Vagina (tissue), 2 donors: Measurements from ENCODE around the gene USP32.

Experiments used
- POLR2A ChIP-seq, 2 donors: fragments of 450-650 bp; IDR thresholded peaks; one replicate each; pipeline ENCODE4 v1.6.1; 2017; ENCODE audit warnings: antibody characterized with exemption in 2 of 2, mild to moderate bottlenecking in 2 of 2, moderate library complexity in 2 of 2
- POLR2AphosphoS5 ChIP-seq, 2 donors: sonication (generic); formaldehyde crosslinking; IDR thresholded peaks; one replicate each; pipeline ENCODE4 v1.9.0; 2017; ENCODE audit warnings: antibody characterized with exemption in 2 of 2, mild to moderate bottlenecking in 2 of 2, low read depth in 1 of 2; ENCODE audit not compliant: insufficient read depth in 1 of 2
- TF ChIP-seq, protein P1 (sequence below), 3 experiments: fragments of 450-650 bp in 2 of 3; fragments of 200-600 bp in 1 of 3; sonication (generic) in 1 of 3; IDR thresholded peaks; one replicate each; pipeline ENCODE4 v1.5.1; 2017 to 2019; ENCODE audit warnings: antibody characterized with exemption in 3 of 3, mild to moderate bottlenecking in 2 of 3, moderate library complexity in 2 of 3

DNA sequence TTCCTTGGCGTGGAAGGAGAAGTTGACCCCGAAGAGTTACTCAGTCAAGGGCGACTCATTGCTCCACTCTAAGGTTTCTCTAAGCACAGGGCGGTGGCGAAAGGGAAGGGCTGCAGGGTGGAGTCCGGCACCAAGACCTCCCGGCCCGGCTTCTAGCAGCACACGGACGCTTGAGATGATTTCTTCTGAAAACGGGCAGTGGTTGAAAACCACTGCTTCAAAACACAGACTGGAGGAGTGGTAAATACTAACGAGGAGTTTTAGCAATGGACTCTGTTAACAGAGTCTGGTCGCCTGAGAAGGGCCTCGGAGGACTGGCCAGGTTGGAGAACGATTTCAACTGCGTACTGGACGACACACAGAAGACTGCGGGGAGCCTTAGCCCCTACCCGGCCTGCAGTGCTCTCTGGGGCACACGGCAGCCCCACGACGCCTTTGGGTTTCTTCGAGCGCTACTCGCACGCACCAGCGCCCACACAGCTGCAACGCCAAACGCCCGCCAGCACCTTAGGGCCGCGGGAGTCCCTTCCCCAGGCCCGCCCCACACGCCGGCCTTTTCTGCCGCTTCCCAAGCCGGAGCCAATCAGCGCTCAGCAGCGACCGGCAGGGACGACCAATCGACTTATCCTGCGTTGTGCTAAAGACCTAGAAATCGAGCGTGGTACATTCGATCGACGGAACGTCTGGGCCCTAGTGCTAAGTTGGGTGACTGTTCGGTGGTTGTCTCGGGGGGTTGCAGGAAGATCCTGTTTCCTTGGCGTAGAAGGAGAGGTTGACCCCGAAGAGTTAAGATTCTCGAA lies 256.6 kb downstream of the USP32 start:
- TF ChIP-seq, protein P1, sequence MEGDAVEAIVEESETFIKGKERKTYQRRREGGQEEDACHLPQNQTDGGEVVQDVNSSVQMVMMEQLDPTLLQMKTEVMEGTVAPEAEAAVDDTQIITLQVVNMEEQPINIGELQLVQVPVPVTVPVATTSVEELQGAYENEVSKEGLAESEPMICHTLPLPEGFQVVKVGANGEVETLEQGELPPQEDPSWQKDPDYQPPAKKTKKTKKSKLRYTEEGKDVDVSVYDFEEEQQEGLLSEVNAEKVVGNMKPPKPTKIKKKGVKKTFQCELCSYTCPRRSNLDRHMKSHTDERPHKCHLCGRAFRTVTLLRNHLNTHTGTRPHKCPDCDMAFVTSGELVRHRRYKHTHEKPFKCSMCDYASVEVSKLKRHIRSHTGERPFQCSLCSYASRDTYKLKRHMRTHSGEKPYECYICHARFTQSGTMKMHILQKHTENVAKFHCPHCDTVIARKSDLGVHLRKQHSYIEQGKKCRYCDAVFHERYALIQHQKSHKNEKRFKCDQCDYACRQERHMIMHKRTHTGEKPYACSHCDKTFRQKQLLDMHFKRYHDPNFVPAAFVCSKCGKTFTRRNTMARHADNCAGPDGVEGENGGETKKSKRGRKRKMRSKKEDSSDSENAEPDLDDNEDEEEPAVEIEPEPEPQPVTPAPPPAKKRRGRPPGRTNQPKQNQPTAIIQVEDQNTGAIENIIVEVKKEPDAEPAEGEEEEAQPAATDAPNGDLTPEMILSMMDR (IDR thresholded peaks at IDR 0.05): no peak
- TF ChIP-seq POLR2A (IDR thresholded peaks at IDR 0.05): no peak
- peak; percentile 66 to 80 for TF ChIP-seq POLR2AphosphoS5 (IDR thresholded peaks at IDR 0.05; ENCODE audit: insufficient read depth in 1 of 2, low read depth in 1 of 2)
